Neuron (in vitro differentiated cells): ENCODE results near the gene INCA1.
A peak's percentile ranks its signal among the peaks of the same experiment; 100 is the strongest.

ENCODE experiments used
- H2AFZ ChIP-seq: one replicate; pipeline ENCODE4 v1.6.1; 2013; ENCODE audit warnings: low read depth, mild to moderate bottlenecking, inconsistent platforms, low read length, moderate library complexity
- H3K27me3 ChIP-seq: one replicate; pipeline ENCODE4 v1.6.1; 2013; ENCODE audit warnings: low read length; ENCODE audit not compliant: insufficient read depth
- H3K36me3 ChIP-seq: one replicate; pipeline ENCODE4 v1.6.1; 2013; ENCODE audit warnings: low read length; ENCODE audit not compliant: insufficient read depth
- H3K4me1 ChIP-seq: one replicate; pipeline ENCODE4 v1.6.1; 2013; ENCODE audit warnings: low read length; ENCODE audit not compliant: insufficient read depth
- H3K4me3 ChIP-seq: 2 replicates; pipeline ENCODE4 v1.5.1; 2013; ENCODE audit warnings: mild to moderate bottlenecking, low read length, moderate library complexity
- H3K9me3 ChIP-seq: one replicate; pipeline ENCODE4 v1.6.1; 2013; ENCODE audit warnings: low read length

Gene INCA1

DNA sequence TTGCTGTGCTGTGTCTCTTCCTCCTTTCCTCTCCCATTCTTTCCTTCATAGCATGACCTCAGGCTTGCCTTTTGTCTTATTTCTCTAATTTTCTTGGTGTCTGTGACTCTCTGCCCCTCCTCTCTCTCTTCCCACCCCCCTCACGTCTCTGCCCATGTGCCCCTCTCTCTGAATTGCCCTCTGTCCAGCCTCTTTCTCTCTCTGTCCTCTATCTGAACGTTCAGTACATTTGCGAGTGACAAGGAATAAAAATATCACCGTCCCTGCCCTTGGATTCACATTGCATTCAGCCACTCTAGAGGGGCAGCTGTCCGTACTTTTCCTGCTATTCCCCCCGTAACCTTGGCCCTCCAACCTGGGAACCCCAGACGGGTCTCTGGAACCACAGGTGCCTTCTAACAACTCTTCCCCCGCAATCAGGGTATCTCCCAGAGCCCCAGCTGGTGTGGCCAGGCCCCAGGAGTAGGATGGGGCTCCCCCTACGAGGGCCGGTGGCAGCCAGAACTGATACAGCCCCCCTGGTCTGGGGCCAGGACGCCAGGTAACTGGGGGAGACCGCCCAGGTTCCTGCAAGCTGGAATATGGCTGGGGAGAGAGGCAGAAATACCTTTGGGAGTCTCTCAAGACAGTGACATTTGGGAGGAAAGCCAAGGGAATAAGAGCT is 2.2 kb upstream of the INCA1 start:
- H2AFZ ChIP-seq, result no peak overlapping the region
- H3K36me3 ChIP-seq, result peaks cover 38% of the 10 kb centered on the region
- peak overlapping the region; percentile 58 for H3K4me3 ChIP-seq
- no peaks in the 10 kb centered on the region for H3K27me3 ChIP-seq
- peaks cover 19% of the 10 kb centered on the region for H3K4me1 ChIP-seq
- H3K9me3 ChIP-seq, result no peaks in the 10 kb centered on the region

DNA sequence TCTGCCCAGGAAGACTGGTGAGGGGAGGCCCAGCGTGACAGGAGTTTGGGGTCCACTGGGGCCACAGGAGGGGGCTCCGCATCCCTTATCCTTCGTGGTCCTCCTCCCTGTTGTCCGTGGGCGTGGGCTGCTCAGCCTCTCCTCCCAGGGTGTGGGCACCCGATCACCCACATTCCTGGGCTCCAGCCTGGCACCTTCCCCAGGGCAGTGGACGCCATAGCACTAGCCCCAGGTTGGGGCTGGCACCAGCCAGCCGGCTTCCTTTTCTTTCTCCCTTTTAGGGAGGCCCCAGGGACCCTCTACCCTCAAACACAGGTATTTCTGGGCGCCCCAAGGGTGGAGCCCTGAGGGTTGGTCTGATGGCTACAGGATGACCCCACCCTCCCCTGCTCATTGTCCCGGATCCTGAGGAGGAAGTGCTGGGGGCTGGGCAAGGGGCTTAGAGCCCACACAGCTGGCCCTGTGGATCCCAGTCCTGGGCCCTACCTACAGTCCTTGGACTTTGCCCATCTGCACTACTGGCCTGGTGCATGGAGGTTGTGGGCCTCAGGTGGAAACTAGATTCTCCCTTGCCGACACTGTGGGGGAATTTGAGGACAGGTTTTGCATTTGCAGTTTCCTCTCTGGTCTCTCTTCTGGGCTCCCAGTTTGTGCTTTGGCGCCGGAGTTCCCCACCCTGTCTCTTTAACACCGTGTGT is 1.6 kb upstream of the INCA1 start:
- Histone ChIP-seq H3K36me3 (peaks cover 32% of the 10 kb centered on the region), H3K4me1 (peaks cover 19% of the 10 kb centered on the region), H2AFZ (no peak overlapping the region), H3K9me3 (no peaks in the 10 kb centered on the region), H3K27me3 (no peaks in the 10 kb centered on the region), H3K4me3 (peak overlapping the region; percentile 58)

GRCh38 chr17:4998027-4998731 is 857 bp upstream of the INCA1 start:
- H3K4me3 ChIP-seq, result peak overlapping the region; percentile 58
- peak overlapping the region; percentile 73 for H2AFZ ChIP-seq
- H3K4me1 ChIP-seq, result peaks cover 19% of the 10 kb centered on the region
- no peaks in the 10 kb centered on the region for H3K9me3 ChIP-seq
- peaks cover 25% of the 10 kb centered on the region for H3K36me3 ChIP-seq
- no peaks in the 10 kb centered on the region for H3K27me3 ChIP-seq

DNA sequence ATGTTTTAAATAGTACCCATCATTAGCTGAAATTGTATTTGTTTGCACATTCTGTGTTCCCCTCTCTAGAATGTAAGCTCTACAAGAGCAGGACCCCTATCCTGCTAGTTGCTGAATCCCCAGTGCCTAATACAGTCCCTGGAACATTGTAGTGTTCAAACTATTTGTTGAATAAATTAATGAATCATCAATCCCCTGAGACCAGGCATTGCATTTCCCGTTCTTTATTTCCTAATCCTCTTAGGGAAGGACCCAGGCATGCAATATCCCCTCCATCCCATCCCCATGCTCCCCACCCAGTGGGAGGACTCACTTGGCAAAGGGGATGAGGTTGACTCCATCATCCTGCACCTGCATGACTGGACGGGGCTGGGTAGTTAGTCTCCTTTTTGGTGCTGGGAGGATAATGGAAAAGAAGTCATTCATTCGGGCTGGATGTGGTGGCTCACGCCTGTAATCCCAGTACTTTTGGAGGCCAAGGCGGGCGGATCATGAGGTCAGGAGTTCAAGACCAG is 3.2 kb downstream of the INCA1 start:
- Histone ChIP-seq H2AFZ (no peak overlapping the region), H3K4me3 (no peak overlapping the region), H3K36me3 (no peaks in the 10 kb centered on the region), H3K27me3 (peaks cover 3% of the 10 kb centered on the region), H3K4me1 (peaks cover 14% of the 10 kb centered on the region), H3K9me3 (no peaks in the 10 kb centered on the region)

DNA sequence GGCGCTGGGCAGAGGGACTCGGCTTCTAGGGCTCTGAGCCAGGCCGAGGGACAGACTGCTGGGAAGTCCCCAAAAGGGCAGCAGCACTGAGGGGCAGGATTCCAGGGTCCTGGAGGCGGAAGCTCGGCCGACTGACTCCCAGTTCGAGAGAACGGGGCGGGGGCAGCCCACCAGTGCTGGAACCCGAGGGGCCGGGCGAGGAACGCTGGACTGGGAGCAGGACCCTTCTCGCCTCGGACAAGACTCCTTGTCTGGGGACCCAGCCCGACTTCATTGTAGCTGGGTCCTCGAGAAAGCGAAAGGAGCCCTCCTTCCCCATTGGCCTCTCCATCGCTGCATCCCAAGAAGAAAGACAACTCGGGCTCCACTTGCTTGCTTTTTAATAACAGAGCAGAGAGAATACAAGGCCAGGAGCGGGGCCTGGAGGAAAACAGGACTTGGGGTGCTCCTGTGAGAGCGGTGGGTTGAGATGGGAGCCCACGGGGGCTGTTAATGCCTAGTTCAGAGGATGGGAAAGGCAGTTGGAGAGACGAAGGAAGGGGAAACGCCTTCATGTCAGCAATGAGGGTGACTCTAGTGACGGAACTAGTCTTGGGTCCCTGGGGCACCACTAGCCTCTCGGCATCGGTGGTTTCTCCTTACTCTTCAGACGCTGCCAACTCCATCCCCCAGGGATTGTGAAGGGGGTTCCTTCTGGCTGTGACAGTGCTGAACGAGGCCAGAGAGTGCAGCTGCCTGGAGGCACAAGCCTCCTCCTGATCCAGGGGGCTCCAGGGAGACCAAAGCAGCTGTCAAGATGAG is 9.4 kb downstream of the INCA1 start:
- H3K9me3 ChIP-seq, result no peaks in the 10 kb centered on the region
- peak overlapping the region; percentile 53 for H2AFZ ChIP-seq
- H3K4me1 ChIP-seq, result no peaks in the 10 kb centered on the region
- peaks cover 21% of the 10 kb centered on the region for H3K27me3 ChIP-seq
- H3K36me3 ChIP-seq, result no peaks in the 10 kb centered on the region
- peak overlapping the region; percentile 45 for H3K4me3 ChIP-seq

- Histone ChIP-seq H3K4me1 (no peaks in the 10 kb centered on the region), H3K36me3 (no peaks in the 10 kb centered on the region), H3K27me3 (peaks cover 21% of the 10 kb centered on the region), H3K9me3 (no peaks in the 10 kb centered on the region), H2AFZ (peak within 1 kb of the TSS; percentile 53), H3K4me3 (peak within 1 kb of the TSS; percentile 45)
These were observed 10.2 kb downstream of the INCA1 start, which contains the start of gene CAMTA2 for GRCh38 chr17:4986951-4987766. Gene CAMTA2 (minus strand): TSS chr17:4987675. CDS start chr17:4986222, 1,453 bp downstream.

DNA sequence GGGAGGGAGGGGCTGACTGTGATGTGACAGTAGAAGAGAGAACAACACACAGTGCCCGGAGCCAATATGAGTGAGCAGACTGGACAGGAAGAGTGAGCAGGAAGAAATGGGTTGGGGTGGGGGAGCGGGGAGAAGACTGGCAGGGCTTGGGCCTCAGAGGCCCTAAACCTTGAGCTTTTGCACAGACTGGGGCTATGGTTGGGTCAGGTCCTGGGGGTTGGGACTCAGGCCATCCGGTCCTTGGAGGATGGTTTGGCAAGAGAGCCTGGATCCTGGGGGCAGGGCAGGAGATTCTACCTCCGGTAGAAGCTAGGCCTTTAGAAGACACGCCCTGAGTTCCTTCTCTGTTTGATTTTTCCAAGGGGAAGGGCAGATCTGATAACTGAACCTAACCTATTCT is 10.9 kb downstream of the INCA1 start:
- H3K4me3 ChIP-seq, result no peak overlapping the region
- H3K4me1 ChIP-seq, result no peaks in the 10 kb centered on the region
- H3K9me3 ChIP-seq, result no peaks in the 10 kb centered on the region
- peaks cover 21% of the 10 kb centered on the region for H3K27me3 ChIP-seq
- no peaks in the 10 kb centered on the region for H3K36me3 ChIP-seq
- H2AFZ ChIP-seq, result no peak overlapping the region

- Histone ChIP-seq H3K27me3 (peaks cover 2% of the 10 kb centered on the region), H3K4me3 (no peak overlapping the region), H3K9me3 (no peaks in the 10 kb centered on the region), H3K36me3 (no peaks in the 10 kb centered on the region), H3K4me1 (no peaks in the 10 kb centered on the region), H2AFZ (no peak overlapping the region)
These were observed 15.0 kb downstream of the INCA1 start for GRCh38 chr17:4982305-4982704.

- H3K4me3 ChIP-seq, result no peak overlapping the region
- H2AFZ ChIP-seq, result no peak overlapping the region
- H3K36me3 ChIP-seq, result no peaks in the 10 kb centered on the region
These were observed 16.6 kb downstream of the INCA1 start for GRCh38 chr17:4980644-4981216.

DNA sequence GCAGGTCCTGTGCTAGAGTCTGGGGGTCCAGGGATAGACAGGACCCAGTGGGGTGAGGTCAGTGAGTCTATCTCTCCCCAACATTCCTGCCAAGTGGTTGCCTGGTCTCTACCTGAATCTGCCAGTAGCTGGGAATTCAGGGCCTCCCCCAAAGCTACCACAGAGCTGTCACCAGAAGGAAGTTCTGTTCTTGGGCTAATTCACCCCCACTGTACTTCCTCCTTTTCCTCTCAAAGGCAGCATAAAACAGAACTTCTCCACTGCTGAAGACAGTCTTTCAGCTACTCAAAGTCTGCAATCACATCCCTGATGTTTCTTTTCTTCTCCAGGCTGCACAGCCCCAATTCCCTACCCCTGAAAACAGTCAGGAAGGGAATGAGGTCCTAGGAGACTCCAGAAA is 18.6 kb downstream of the INCA1 start:
- Histone ChIP-seq H3K4me1 (no peaks in the 10 kb centered on the region), H3K36me3 (no peaks in the 10 kb centered on the region), H3K27me3 (no peaks in the 10 kb centered on the region), H3K9me3 (no peaks in the 10 kb centered on the region), H3K4me3 (no peak overlapping the region), H2AFZ (no peak overlapping the region)

More at GRCh38 chr17:4980644-4981216, 16.6 kb downstream of the INCA1 start:
- Histone ChIP-seq H3K4me1 (no peaks in the 10 kb centered on the region), H3K27me3 (no peaks in the 10 kb centered on the region), H3K9me3 (no peaks in the 10 kb centered on the region)

DNA sequence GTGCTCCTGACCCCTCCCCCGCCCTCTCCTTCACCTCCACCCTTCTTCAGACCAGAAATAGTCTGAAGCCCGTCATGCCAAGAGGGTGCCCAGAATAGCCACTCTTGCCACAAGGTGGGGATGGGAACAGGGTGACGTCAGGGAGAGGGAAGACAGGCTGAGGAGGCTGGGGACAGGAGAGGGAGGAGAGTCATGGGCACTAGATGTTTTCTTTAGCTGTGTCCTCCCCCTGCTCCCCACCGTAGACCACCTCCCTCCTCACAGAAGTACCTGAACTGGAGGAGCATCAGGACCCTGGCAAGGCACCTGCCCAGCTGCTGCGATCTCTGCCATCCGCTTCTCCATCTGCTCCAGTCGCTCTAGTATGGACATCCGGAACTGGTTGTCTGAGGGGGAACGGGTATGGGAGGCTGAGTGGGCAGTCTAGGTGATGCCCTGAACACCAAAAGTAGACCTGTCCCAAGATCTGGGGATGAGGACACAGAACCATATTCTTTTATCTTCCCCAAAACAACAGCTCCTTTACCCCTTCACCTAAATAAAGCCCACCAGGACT is 23.1 kb downstream of the INCA1 start:
- peaks cover 9% of the 10 kb centered on the region for H3K4me1 ChIP-seq
- no peaks in the 10 kb centered on the region for H3K9me3 ChIP-seq
- H3K27me3 ChIP-seq, result no peaks in the 10 kb centered on the region
- H3K4me3 ChIP-seq, result no peak overlapping the region
- H3K36me3 ChIP-seq, result peaks cover 3% of the 10 kb centered on the region
- H2AFZ ChIP-seq, result no peak overlapping the region
